DND-41 (cell line): ENCODE measurements around the gene ARMC10.

Experiments used
- ATAC-seq: fragments of 200-7000 bp; cut with Tn5 transposase; 3 replicates; pipeline ENCODE4 v1.9.1; 2021; ENCODE audit warnings: low read depth; ENCODE audit not compliant: insufficient read depth
- DNase-seq: peaks from one replicate; pipeline ENCODE4 v3.0.0-alpha.2; 2020
- H2AFZ ChIP-seq: 2 replicates; pipeline ENCODE4 v1.6.0; 2012; ENCODE audit warnings: low read depth, low read length
- H3K27ac ChIP-seq: 2 replicates; pipeline ENCODE4 v1.5.1; 2012; ENCODE audit warnings: low read length, inconsistent platforms
- H3K27me3 ChIP-seq: fragments of 200-600 bp; sonication (generic); 2 replicates; pipeline ENCODE4 v1.6.0; 2012; ENCODE audit warnings: low read length, mild to moderate bottlenecking, inconsistent platforms; ENCODE audit not compliant: insufficient read depth, poor library complexity
- H3K36me3 ChIP-seq: 2 replicates; pipeline ENCODE4 v1.5.1; 2012; ENCODE audit warnings: low read length, inconsistent platforms; ENCODE audit not compliant: insufficient read depth
- H3K4me1 ChIP-seq: 2 replicates; pipeline ENCODE4 v1.5.1; 2012; ENCODE audit warnings: mild to moderate bottlenecking, low read length; ENCODE audit not compliant: insufficient read depth
- H3K4me2 ChIP-seq: 2 replicates; pipeline ENCODE4 v1.6.0; 2012; ENCODE audit warnings: mild to moderate bottlenecking, moderate library complexity, low read length, inconsistent platforms; ENCODE audit not compliant: insufficient read depth
- H3K4me3 ChIP-seq, 2 experiments: fragments of 200-600 bp in 1 of 2; shearing (Covaris generic) in 1 of 2; 2 replicates each; pipeline ENCODE4 v1.5.1; 2012 to 2016; ENCODE audit warnings: inconsistent platforms in 2 of 2, low read length in 2 of 2, mild to moderate bottlenecking in 2 of 2, low read depth in 1 of 2, moderate library complexity in 1 of 2
- H3K79me2 ChIP-seq: 2 replicates; pipeline ENCODE4 v1.6.0; 2012; ENCODE audit warnings: low read length, inconsistent platforms; ENCODE audit not compliant: insufficient read depth
- H3K9ac ChIP-seq: 2 replicates; pipeline ENCODE4 v1.6.0; 2012; ENCODE audit warnings: low read depth, mild to moderate bottlenecking, inconsistent platforms, low read length, moderate library complexity
- H3K9me3 ChIP-seq: 2 replicates; pipeline ENCODE4 v1.5.1; 2012; ENCODE audit warnings: low read length, moderate library complexity, mild to moderate bottlenecking, inconsistent platforms; ENCODE audit not compliant: insufficient read depth, severe bottlenecking
- H4K20me1 ChIP-seq: 2 replicates; pipeline ENCODE4 v1.6.0; 2012; ENCODE audit warnings: low read length; ENCODE audit not compliant: insufficient read depth
- EZH2 ChIP-seq: IDR thresholded peaks from 3 replicates; pipeline ENCODE4 v1.6.1; 2012; ENCODE audit warnings: borderline replicate concordance, low read depth, mild to moderate bottlenecking, moderate library complexity, low read length, inconsistent platforms; ENCODE audit not compliant: severe bottlenecking
- TF ChIP-seq, protein P1 (sequence below): IDR thresholded peaks from 2 replicates; pipeline ENCODE4 v1.5.1; 2012; ENCODE audit warnings: borderline replicate concordance, low read length, moderate library complexity, mild to moderate bottlenecking; ENCODE audit not compliant: poor library complexity, severe bottlenecking; ENCODE audit errors: extremely low read depth

ARMC10 gene

DNA sequence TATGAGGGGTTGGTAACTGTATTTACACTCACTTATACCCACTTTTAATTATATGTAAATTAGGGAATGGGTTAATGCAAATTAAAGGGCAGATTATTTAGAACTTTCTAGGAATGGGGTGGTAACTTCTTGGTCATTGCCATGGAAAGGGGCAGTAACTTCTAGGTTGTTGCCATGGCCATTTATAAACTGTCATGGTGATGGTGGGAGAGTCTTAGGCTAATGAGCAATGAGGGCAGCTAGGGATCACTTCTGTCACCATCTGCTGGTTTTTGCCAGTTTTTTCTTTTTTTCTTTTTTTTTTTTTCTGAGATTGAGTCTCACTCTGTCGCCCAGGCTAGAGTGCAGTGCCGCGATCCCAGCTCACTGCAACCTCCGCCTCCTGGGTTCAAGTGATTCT lies 40.8 kb downstream of the ARMC10 start:
- no peaks in the 10 kb centered on the region for H4K20me1 ChIP-seq
- DNase-seq = no peak
- no peaks in the 10 kb centered on the region for H3K4me1 ChIP-seq
- no peaks in the 10 kb centered on the region for H3K27me3 ChIP-seq
- TF ChIP-seq EZH2 = no peak
- TF ChIP-seq, protein P1, sequence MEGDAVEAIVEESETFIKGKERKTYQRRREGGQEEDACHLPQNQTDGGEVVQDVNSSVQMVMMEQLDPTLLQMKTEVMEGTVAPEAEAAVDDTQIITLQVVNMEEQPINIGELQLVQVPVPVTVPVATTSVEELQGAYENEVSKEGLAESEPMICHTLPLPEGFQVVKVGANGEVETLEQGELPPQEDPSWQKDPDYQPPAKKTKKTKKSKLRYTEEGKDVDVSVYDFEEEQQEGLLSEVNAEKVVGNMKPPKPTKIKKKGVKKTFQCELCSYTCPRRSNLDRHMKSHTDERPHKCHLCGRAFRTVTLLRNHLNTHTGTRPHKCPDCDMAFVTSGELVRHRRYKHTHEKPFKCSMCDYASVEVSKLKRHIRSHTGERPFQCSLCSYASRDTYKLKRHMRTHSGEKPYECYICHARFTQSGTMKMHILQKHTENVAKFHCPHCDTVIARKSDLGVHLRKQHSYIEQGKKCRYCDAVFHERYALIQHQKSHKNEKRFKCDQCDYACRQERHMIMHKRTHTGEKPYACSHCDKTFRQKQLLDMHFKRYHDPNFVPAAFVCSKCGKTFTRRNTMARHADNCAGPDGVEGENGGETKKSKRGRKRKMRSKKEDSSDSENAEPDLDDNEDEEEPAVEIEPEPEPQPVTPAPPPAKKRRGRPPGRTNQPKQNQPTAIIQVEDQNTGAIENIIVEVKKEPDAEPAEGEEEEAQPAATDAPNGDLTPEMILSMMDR = no peak
- H3K79me2 ChIP-seq = no peaks in the 10 kb centered on the region
- no peak overlapping the region for H3K4me2 ChIP-seq
- no peaks in the 10 kb centered on the region for H3K9me3 ChIP-seq
- no peak overlapping the region for H3K27ac ChIP-seq
- H3K9ac ChIP-seq = no peak overlapping the region
- no peak overlapping the region for H3K4me3 ChIP-seq
- H2AFZ ChIP-seq = no peak overlapping the region
- no peak for ATAC-seq
- H3K36me3 ChIP-seq = peaks cover 31% of the 10 kb centered on the region

DNA sequence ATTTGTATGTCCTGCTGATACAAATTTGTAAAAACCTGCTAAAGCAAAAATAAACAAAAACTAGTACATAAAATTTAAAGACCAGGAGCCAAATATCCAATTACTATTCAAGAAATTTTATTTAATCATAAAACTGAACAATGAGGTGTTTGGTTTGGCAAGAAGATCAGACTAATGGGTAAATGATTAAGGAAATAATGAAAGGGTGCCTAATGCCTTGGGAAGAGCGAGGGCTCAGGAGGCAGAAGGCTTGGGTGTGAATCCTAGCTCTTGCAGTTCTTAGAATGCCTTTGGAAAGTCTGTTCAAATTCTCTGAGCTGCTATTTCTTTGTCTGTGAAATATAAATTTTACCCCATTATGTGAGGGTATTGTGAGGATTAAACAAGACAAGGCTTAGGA lies 41.6 kb downstream of the ARMC10 start:
- no peaks in the 10 kb centered on the region for H3K4me1 ChIP-seq
- H4K20me1 ChIP-seq = no peaks in the 10 kb centered on the region
- H3K27ac ChIP-seq = no peak overlapping the region
- H3K79me2 ChIP-seq = no peaks in the 10 kb centered on the region
- ATAC-seq (no peak), DNase-seq (no peak)
- no peak overlapping the region for H3K9ac ChIP-seq
- TF ChIP-seq, protein P1 = no peak
- TF ChIP-seq EZH2 = no peak
- H3K4me2 ChIP-seq = no peak overlapping the region
- no peaks in the 10 kb centered on the region for H3K9me3 ChIP-seq
- H3K4me3 ChIP-seq = no peak overlapping the region
- peaks cover 39% of the 10 kb centered on the region for H3K36me3 ChIP-seq
- no peaks in the 10 kb centered on the region for H3K27me3 ChIP-seq
- no peak overlapping the region for H2AFZ ChIP-seq

DNA sequence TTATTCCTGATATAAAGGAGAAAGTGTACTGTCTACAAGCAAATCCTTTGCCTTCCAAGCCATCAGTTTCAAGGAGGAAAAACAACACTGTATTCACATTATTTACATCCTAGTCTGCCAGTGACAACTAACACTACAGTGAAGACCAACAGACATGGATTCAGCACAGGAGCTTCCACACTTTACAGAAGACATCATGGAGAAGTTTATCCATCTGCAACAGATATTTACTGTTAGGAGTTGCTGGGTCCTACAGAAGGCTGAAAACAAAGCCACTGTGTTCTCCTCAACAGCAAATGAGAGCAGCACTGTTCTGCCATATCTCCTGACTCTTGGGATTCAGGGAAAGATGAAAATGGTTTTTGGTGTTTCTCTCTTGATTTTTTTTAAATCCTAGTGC lies 42.1 kb downstream of the ARMC10 start:
- H3K4me1 ChIP-seq = no peaks in the 10 kb centered on the region
- ATAC-seq (no peak), DNase-seq (no peak)
- H3K9me3 ChIP-seq = no peaks in the 10 kb centered on the region
- no peaks in the 10 kb centered on the region for H4K20me1 ChIP-seq
- no peak overlapping the region for H3K9ac ChIP-seq
- no peak overlapping the region for H3K4me2 ChIP-seq
- peaks cover 44% of the 10 kb centered on the region for H3K36me3 ChIP-seq
- H3K79me2 ChIP-seq = no peaks in the 10 kb centered on the region
- H3K27ac ChIP-seq = no peak overlapping the region
- no peaks in the 10 kb centered on the region for H3K27me3 ChIP-seq
- H3K4me3 ChIP-seq = no peak overlapping the region
- TF ChIP-seq, protein P1 = no peak
- no peak for TF ChIP-seq EZH2
- no peak overlapping the region for H2AFZ ChIP-seq

DNA sequence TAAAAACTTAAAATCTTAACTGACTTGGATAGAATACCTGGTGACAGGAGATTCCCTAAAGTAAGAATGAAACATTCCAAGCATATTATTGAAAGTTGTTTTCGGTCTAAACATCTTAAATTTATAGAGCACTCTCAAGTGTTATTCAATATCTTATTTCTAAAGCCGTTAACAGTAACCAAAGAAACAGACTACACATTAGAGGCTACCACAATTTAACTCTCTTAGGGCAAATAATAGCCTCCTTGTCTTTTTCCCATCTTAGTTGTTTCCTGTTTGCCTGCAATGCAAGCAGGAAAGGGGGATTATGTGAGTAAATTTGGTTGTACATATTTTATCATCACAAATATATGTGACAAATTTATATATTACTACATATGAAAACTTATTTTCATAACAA lies 42.5 kb downstream of the ARMC10 start:
- no peaks in the 10 kb centered on the region for H3K27me3 ChIP-seq
- no peaks in the 10 kb centered on the region for H3K4me1 ChIP-seq
- no peak overlapping the region for H3K4me2 ChIP-seq
- ATAC-seq = no peak
- no peak overlapping the region for H3K4me3 ChIP-seq
- no peak for TF ChIP-seq EZH2
- no peak for DNase-seq
- H3K79me2 ChIP-seq = no peaks in the 10 kb centered on the region
- peaks cover 48% of the 10 kb centered on the region for H3K36me3 ChIP-seq
- no peaks in the 10 kb centered on the region for H3K9me3 ChIP-seq
- H4K20me1 ChIP-seq = no peaks in the 10 kb centered on the region
- H3K27ac ChIP-seq = no peak overlapping the region
- H3K9ac ChIP-seq = no peak overlapping the region
- no peak overlapping the region for H2AFZ ChIP-seq
